Jurkat, Clone E6-1 (cell line): ENCODE results near the gene LRRN2.

Experiments used
- DNase-seq: peaks from one replicate; pipeline ENCODE4 v3.0.0-alpha.2; 2011; ENCODE audit warnings: low read depth, low spot score
- H3K4me3 ChIP-seq: 2 replicates; pipeline ENCODE4 v1.5.1; 2011; ENCODE audit warnings: mild to moderate bottlenecking, low read length, control low read depth, moderate library complexity

Gene LRRN2

GRCh38 chr1:204618148-204618760, 67.3 kb downstream of the LRRN2 start:
- no peak overlapping the region for H3K4me3 ChIP-seq
- no peak for DNase-seq

- H3K4me3 ChIP-seq, result no peak overlapping the region
- no peak for DNase-seq
Measured at GRCh38 chr1:204617256-204618147, 68.0 kb downstream of the LRRN2 start.

- H3K4me3 ChIP-seq, result no peak overlapping the region
- DNase-seq, result no peak
Measured at GRCh38 chr1:204616641-204617040, 68.9 kb downstream of the LRRN2 start.

DNA sequence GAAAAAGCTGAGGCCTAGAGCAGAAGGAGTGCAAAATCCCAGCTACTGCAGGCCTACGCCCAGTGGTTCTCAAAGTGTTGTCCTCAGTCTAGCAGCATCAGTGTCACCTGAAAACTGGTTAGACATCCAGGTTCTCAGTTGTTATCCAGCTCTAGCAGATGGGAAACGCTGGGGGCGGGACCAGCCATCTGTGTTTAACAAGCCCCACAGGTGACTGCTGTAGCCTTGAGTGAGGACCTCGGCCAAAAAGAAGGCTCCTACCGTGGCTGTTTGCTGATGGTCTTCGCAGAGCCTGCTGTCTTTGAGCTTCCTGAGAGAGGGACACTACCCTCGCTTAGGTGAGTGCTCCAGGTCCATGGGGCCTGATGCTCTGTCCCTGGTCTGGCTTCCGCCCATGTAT, 69.7 kb downstream of the LRRN2 start:
- H3K4me3 ChIP-seq, result no peak overlapping the region
- DNase-seq, result no peak

GRCh38 chr1:204613636-204614035, 71.9 kb downstream of the LRRN2 start:
- DNase-seq, result no peak
- H3K4me3 ChIP-seq, result no peak overlapping the region

- no peak for DNase-seq
Measured at GRCh38 chr1:204612326-204612725, 73.2 kb downstream of the LRRN2 start.

GRCh38 chr1:204611036-204611435, 74.5 kb downstream of the LRRN2 start:
- no peak for DNase-seq
- no peak overlapping the region for H3K4me3 ChIP-seq

More at GRCh38 chr1:204612326-204612725, 73.2 kb downstream of the LRRN2 start:
- H3K4me3 ChIP-seq, result no peak overlapping the region

GRCh38 chr1:204607910-204608309, 77.6 kb downstream of the LRRN2 start:
- no peak for DNase-seq
- no peak overlapping the region for H3K4me3 ChIP-seq

GRCh38 chr1:204605791-204606190, 79.7 kb downstream of the LRRN2 start:
- no peak for DNase-seq
- H3K4me3 ChIP-seq, result no peak overlapping the region

DNA sequence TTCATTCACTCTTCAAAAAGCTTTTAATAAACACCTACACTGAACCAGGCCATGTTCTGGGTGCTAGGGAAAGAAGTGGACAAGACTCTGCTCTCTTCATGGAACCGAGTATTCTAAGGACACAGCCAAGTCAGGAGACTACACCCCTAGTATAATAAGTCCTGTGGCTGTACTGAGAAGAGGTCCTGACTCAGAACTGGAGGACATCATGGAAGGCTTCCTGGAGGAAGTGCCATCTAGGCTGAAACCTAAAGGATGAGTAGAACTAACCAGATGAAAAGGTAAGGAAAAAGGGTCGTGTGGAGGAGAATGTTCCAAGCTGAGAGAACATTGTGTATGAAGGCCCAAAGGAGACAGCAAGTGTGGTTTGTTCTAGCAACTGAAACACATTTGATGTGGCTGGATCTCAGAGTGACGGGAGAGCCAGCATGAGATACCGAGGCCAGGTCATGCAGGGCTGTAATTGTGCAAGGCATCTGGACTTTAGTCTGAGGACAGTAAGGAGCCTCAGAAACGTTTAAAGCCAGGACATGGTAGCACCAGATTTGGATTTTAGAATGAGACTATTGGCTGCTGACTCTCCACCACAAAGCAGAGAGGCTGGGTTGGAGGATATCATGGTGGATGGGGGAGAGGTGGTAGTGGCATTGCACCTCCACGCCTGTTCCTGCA, 82.5 kb downstream of the LRRN2 start:
- no peak for DNase-seq
- H3K4me3 ChIP-seq, result no peak overlapping the region

GRCh38 chr1:204602111-204602579, 83.4 kb downstream of the LRRN2 start:
- no peak overlapping the region for H3K4me3 ChIP-seq
- DNase-seq, result no peak

DNA sequence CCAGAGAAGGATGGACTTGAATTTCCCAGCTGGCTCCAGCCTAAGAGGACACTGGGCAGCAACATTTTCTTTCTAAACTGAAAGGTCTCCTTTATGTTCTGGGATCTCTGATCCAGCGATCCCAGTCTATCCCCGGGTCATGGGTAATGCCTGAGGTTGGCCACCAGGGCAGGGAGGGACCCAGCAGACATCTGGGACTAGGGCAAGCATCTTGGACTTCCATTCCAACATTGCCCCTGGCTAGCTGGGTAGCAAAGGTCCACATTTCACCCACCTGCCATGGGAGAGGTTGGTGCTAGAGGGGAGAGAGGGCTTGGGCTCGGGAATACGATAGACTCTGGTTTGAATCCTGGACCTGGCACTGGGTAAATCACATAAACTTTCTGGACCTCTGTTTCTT, 84.6 kb downstream of the LRRN2 start:
- no peak overlapping the region for H3K4me3 ChIP-seq
- no peak for DNase-seq

- no peak overlapping the region for H3K4me3 ChIP-seq
- DNase-seq, result no peak
Measured at GRCh38 chr1:204600203-204600602, 85.3 kb downstream of the LRRN2 start.

GRCh38 chr1:204599596-204599995, 85.9 kb downstream of the LRRN2 start:
- no peak for DNase-seq
- H3K4me3 ChIP-seq, result no peak overlapping the region

- no peak overlapping the region for H3K4me3 ChIP-seq
- DNase-seq, result no peak
Measured at GRCh38 chr1:204599098-204599497, 86.4 kb downstream of the LRRN2 start.

DNA sequence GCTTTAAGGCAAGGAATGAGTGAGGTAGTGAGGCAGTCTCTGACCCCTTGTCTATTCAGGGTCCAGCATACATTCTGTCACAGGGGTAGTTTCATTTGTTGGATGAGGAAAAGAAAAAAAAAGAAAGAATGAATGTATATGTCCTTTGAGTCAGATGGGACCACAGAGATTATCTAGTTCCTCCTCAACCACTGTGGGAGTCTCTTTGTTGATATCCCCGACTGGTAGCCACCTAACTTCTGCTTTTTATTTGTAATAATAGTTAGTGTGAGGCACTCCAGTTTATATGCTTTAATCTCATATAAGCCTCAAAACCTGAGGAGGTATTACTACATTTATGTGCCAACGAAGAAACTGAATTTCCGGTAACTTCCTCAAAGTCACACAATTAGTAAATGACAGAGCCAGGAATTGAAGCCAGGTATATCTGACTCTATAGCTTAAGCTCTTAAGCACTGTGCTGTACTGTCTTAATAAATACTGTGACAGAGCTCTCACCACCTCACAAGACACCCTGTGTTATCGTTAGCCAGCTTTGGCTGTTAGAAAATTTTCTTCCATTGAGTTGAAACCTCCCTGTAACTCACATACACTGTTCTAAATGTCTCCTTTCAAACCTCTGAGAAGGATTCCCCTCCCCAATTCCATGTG, 87.1 kb downstream of the LRRN2 start:
- no peak overlapping the region for H3K4me3 ChIP-seq
- no peak for DNase-seq

- no peak for DNase-seq
- no peak overlapping the region for H3K4me3 ChIP-seq
Measured at GRCh38 chr1:204592246-204592948, 93.1 kb downstream of the LRRN2 start.

DNA sequence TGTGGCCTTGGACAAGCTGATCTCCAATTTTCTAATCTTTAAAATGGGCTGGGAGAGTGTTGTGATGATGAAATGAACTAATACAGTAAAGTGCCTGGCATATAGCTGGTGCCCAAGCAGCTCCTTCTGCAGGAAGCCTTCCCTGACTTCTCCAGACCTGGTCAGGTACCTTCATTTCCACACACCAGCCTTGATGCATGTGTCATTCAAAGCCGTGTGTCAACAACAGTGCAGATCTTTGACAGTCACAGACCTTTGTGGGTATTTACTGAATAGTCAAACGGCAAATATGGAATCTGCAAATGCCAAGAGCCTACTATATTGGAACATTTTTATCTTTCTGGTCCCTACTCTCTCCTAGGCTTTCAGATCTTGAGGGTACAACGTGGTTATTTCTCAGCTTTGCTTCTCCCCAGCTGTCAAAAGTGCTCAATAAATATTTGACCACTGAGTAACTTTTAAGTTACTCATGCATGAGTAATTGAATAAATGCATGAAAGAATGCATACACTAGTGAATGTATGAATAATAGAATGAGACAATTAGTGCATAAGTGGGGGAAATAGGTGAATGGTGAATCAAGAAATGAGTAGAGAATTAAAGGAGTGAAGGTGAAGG, 94.0 kb downstream of the LRRN2 start:
- no peak for DNase-seq
- no peak overlapping the region for H3K4me3 ChIP-seq
